ENCODE data around the gene PDE8A.

DNA sequence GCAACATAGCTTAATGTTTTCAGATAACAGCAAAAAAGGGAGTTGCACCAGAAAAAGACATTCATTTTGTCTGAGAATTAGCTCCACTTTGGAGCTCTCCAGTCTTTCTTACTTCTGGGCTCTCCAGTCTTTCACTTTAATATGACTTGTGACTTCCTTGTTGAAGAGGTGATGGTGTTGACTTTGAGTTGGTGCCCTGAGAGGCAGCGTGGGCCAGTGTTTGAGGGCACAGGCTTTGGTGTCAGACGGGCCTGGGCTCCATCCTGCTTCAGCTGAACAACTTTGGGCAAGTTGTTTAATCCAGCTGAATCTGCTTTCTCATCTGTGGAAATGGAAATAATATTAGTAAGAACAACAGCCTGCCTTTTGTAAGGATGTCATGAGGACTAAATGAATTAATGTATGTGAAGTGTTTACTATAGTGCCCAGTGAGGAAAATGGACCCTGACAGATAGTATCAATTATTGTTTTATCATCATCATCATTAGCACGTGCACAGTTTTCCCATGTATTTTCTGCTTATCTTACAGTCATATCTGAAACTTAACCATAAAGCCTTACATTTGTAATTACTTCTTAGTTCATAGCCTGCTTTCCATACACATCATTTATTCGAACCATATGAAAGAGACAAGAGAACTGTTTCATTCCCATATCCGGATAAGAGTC is 108.4 kb downstream of the PDE8A start:
- TF ChIP-seq, protein P1, sequence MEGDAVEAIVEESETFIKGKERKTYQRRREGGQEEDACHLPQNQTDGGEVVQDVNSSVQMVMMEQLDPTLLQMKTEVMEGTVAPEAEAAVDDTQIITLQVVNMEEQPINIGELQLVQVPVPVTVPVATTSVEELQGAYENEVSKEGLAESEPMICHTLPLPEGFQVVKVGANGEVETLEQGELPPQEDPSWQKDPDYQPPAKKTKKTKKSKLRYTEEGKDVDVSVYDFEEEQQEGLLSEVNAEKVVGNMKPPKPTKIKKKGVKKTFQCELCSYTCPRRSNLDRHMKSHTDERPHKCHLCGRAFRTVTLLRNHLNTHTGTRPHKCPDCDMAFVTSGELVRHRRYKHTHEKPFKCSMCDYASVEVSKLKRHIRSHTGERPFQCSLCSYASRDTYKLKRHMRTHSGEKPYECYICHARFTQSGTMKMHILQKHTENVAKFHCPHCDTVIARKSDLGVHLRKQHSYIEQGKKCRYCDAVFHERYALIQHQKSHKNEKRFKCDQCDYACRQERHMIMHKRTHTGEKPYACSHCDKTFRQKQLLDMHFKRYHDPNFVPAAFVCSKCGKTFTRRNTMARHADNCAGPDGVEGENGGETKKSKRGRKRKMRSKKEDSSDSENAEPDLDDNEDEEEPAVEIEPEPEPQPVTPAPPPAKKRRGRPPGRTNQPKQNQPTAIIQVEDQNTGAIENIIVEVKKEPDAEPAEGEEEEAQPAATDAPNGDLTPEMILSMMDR (IDR thresholded peaks at IDR 0.05; ENCODE audit: insufficient read depth, low read length, poor library complexity, severe bottlenecking) = no peak
- no peak for TF ChIP-seq EZH2phosphoT487 (conservative IDR thresholded peaks at IDR 0.05; ENCODE audit: low read length)
